GM19395 (cell line): ENCODE results near the gene BBS7.

Experiments used
- ATAC-seq: cut with Tn5 transposase; IDR thresholded peaks from one replicate; pipeline ENCODE4 v1.9.1; 2021; ENCODE audit warnings: mild to moderate bottlenecking, moderate library complexity; ENCODE audit not compliant: unreplicated experiment

Gene BBS7

GRCh38 chr4:121792966-121793365 is 77.3 kb downstream of the BBS7 start:
- no peak for ATAC-seq

GRCh38 chr4:121791481-121791880 is 78.8 kb downstream of the BBS7 start:
- no peak for ATAC-seq

GRCh38 chr4:121790976-121791375 is 79.3 kb downstream of the BBS7 start:
- ATAC-seq = no peak

- ATAC-seq = no peak
Observed at GRCh38 chr4:121789960-121790829, 80.1 kb downstream of the BBS7 start.

GRCh38 chr4:121789455-121789854 is 80.8 kb downstream of the BBS7 start:
- peak; percentile 7 for ATAC-seq

- peak; percentile 95 for ATAC-seq
Observed at GRCh38 chr4:121788896-121789295, 81.4 kb downstream of the BBS7 start.

GRCh38 chr4:121786221-121786620 is 84.1 kb downstream of the BBS7 start:
- no peak for ATAC-seq

GRCh38 chr4:121785479-121785878 is 84.8 kb downstream of the BBS7 start:
- no peak for ATAC-seq

GRCh38 chr4:121784975-121785374 is 85.3 kb downstream of the BBS7 start:
- no peak for ATAC-seq

- no peak for ATAC-seq
Observed at GRCh38 chr4:121784401-121784800, 85.9 kb downstream of the BBS7 start.

GRCh38 chr4:121783210-121783609 is 87.1 kb downstream of the BBS7 start:
- no peak for ATAC-seq

GRCh38 chr4:121778991-121779628 is 91.2 kb downstream of the BBS7 start:
- ATAC-seq = no peak

- peak; percentile 55 for ATAC-seq
Observed at GRCh38 chr4:121777625-121778024, 92.6 kb downstream of the BBS7 start.

GRCh38 chr4:121776610-121777401 is 93.5 kb downstream of the BBS7 start:
- no peak for ATAC-seq
